Heart left ventricle (tissue), 16 donors: ENCODE results near the gene C3orf52. TPM values are rescaled to one million over a fixed set of nuclear protein-coding genes. Genes with fewer than 3 reads are reported as not detected.

Source experiments
- ATAC-seq, 4 donors: fragments of 200-7000 bp; cut with Tn5 transposase; one replicate each; pipeline ENCODE4 v1.9.1; 2020 to 2022; ENCODE audit warnings: moderate library complexity in 4 of 4, mild to moderate bottlenecking in 3 of 4, moderate number of reproducible peaks in 1 of 4
- DNase-seq, 5 donors: peaks; one replicate each; pipeline ENCODE4 v3.0.0-alpha.2; 2020
- H3K27ac ChIP-seq, 12 donors: fragments of 200-600 bp; sonication (generic) in 4 of 12; one replicate each; pipeline versions ENCODE4 v1.5.0 to v1.8.0; 2016 to 2022; ENCODE audit warnings: mild to moderate bottlenecking in 2 of 12
- H3K27me3 ChIP-seq, 9 donors: fragments of 200-600 bp; sonication (generic) in 2 of 9; one replicate each; pipeline versions ENCODE4 v1.5.1 to v1.8.0; 2016 to 2022; ENCODE audit warnings: mild to moderate bottlenecking in 3 of 9
- H3K36me3 ChIP-seq, 9 donors: fragments of 200-600 bp; sonication (generic) in 2 of 9; one replicate each; pipeline versions ENCODE4 v1.5.0 to v1.8.0; 2018 to 2022; ENCODE audit warnings: mild to moderate bottlenecking in 2 of 9
- H3K4me1 ChIP-seq, 12 donors: fragments of 200-600 bp; sonication (generic) in 4 of 12; one replicate each; pipeline versions ENCODE4 v1.5.0 to v1.8.0; 2016 to 2022; ENCODE audit warnings: mild to moderate bottlenecking in 3 of 12
- H3K4me3 ChIP-seq, 12 donors: fragments of 200-600 bp; sonication (generic) in 4 of 12; one replicate each; pipeline versions ENCODE4 v1.5.0 to v1.8.0; 2017 to 2022; ENCODE audit warnings: mild to moderate bottlenecking in 9 of 12, moderate library complexity in 4 of 12
- H3K9me3 ChIP-seq, 12 donors: fragments of 200-600 bp; sonication (generic) in 4 of 12; one replicate each; pipeline versions ENCODE4 v1.5.0 to v1.8.0; 2016 to 2022; ENCODE audit warnings: mild to moderate bottlenecking in 1 of 12
- CTCF ChIP-seq, 12 donors: fragments of 200-600 bp; sonication (generic) in 4 of 12; IDR thresholded peaks; one replicate each; pipeline versions ENCODE4 v1.5.0 to v1.8.0; 2018 to 2022; ENCODE audit warnings: antibody characterized with exemption in 12 of 12, mild to moderate bottlenecking in 5 of 12
- POLR2A ChIP-seq, 2 donors: fragments of 450-650 bp; IDR thresholded peaks; one replicate each; pipeline ENCODE4 v1.6.1; 2017; ENCODE audit warnings: antibody characterized with exemption in 2 of 2, mild to moderate bottlenecking in 2 of 2, moderate library complexity in 2 of 2
- WGBS, 4 donors: extraction: QIAGEN DNeasy Blood & Tissue Kit in 2 of 4; methylation state at CpG; one replicate each; pipeline versions ENCODE4 v1.1.5 to v1.1.7; 2013 to 2018; 5-methylcytosine and 5-hydroxymethylcytosine counted together
- intact Hi-C, 10 donors: fragments of 100-400 bp; cut with DNase I; formaldehyde crosslinking; loops; one replicate each; pipeline versions ENCODE4 v1.11.1 to v1.14.2; 2022
- polyA plus RNA-seq, 2 donors: library from polyadenylated mRNA; stranded (reverse); fragments of 200-250 nt; gene quantifications; one replicate each; pipeline ENCODE4 v1.2.3, GENCODE V29; 2013
- total RNA-seq, 9 donors: library from RNA; depleted of rRNA in 2 of 9; stranded (reverse); fragments of >200 nt in 2 of 9; fragmentation: NEBNext Ultra II Directional in 3 of 9; extraction: Animal tissue kit (Norgen Biotek cat#: 25700) in 3 of 9; gene quantifications; one replicate each; pipeline versions ENCODE4 v1.1.0 to v1.2.4, GENCODE V29; 2016 to 2023
- donor health status: ischemic (EF 13 %, LVEDD 7.1; RV severe dilation, severe dysfunction).
- donor health status: healthy with polysubstance abuse.
- donor health status: DM: no; HTN: yes; CAD: no.
- donor health status: DM: no; HTN: no; CAD: no.
- donor health status: ischemic (EF 25% LVEDD 6.9; RV normal size, moderate dysfunction).
- donor health status: ischemic (EF 25% LVEDD 5.7; RV mildly dilated, moderate dysfunction).
- donor health status: healthy.
- donor health status: DM: yes; HTN: yes; CAD: no.
- donor health status: ischemic (EF 35%, LVEDD 5.7; RV mildly dilated, moderate dysfunction).
- donor health status: nonischemic (EF 11% LVEDD 7.7; RV severe dilation, severe dysfunction).
- donor health status: DM: yes; HTN: yes; CAD: no.
- donor health status: PGD.
- donor health status: ischemic (EF 29% LVEDD 5.4; RV normal size, mild dysfunction).
- donor health status: nonischemic (EF 23%, LVEDD 6.1; RV moderate dilation, normal function).

The C3orf52 gene
- total and polyA plus RNA-seq, 11 donors: 1.4 to 9.6 (median 4.9) TPM

- intact Hi-C loops: loop anchor here in 6 of 10 donors (5.0 to 10.0 kb wide), 4 partner anchors 165 to 395 kb away; partner anchors contain the start of gene SLC9C1 (in 1 of the 6)
- DNase-seq (no peak), ATAC-seq (no peak)
- Histone ChIP-seq H3K4me3 (no peak overlapping the region), H3K27ac (no peak overlapping the region), H3K4me1 (peaks cover 0 to 64% (median 14%) of the 10 kb centered on the region in 12 donors), H3K9me3 (no peaks in the 10 kb centered on the region), H3K36me3 (peaks cover 0 to 4% (median 0%) of the 10 kb centered on the region in 9 donors), H3K27me3 (no peaks in the 10 kb centered on the region)
- no peak for TF ChIP-seq CTCF (IDR thresholded peaks at IDR 0.05)
- no peak for TF ChIP-seq POLR2A (IDR thresholded peaks at IDR 0.05)
- WGBS, 4 donors: 93 to 94% (median 94%) methylated on average over 4 of the region's 4 CpGs
These were observed 43.9 kb downstream of the C3orf52 start for GRCh38 chr3:112129925-112130637.

- H3K4me3 ChIP-seq: no peak overlapping the region
- H3K27me3 ChIP-seq: no peaks in the 10 kb centered on the region
- H3K36me3 ChIP-seq: peaks cover 0 to 4% (median 0%) of the 10 kb centered on the region in 9 donors
- ATAC-seq (no peak), DNase-seq (no peak)
- WGBS, 4 donors: 86 to 95% (median 93%) methylated on average over 3 of the region's 3 CpGs
- H3K9me3 ChIP-seq: no peaks in the 10 kb centered on the region
- TF ChIP-seq POLR2A (IDR thresholded peaks at IDR 0.05) (no peak), CTCF (IDR thresholded peaks at IDR 0.05) (no peak)
- H3K4me1 ChIP-seq: peaks cover 0 to 70% (median 14%) of the 10 kb centered on the region in 12 donors
- no peak overlapping the region for H3K27ac ChIP-seq
- intact Hi-C loops: loop anchor here in 5 of 10 donors (5.0 to 10.0 kb wide), 3 partner anchors 384 to 394 kb away; no protein-coding TSS in a partner anchor
These were observed 44.4 kb downstream of the C3orf52 start for GRCh38 chr3:112130638-112130993.

- intact Hi-C loops: loop anchor here in 5 of 10 donors (5.0 to 10.0 kb wide), 3 partner anchors 384 to 394 kb away; no protein-coding TSS in a partner anchor
- 93 to 96% (median 95%) methylated on average over 3 of the region's 3 CpGs for WGBS, 4 donors
- Histone ChIP-seq H3K4me3 (no peak overlapping the region), H3K36me3 (peaks cover 0 to 4% (median 0%) of the 10 kb centered on the region in 9 donors), H3K9me3 (no peaks in the 10 kb centered on the region), H3K4me1 (peaks cover 0 to 68% (median 14%) of the 10 kb centered on the region in 12 donors), H3K27ac (no peak overlapping the region), H3K27me3 (no peaks in the 10 kb centered on the region)
- DNase-seq: no peak
- TF ChIP-seq CTCF (IDR thresholded peaks at IDR 0.05): no peak
- TF ChIP-seq POLR2A (IDR thresholded peaks at IDR 0.05): no peak
- ATAC-seq: no peak
These were observed 44.9 kb downstream of the C3orf52 start for GRCh38 chr3:112131111-112131510.

GRCh38 chr3:112132088-112132487 lies 45.9 kb downstream of the C3orf52 start:
- 95 to 96% (median 96%) methylated on average over 3 of the region's 3 CpGs for WGBS, 4 donors
- no peak for ATAC-seq
- no peak for TF ChIP-seq POLR2A (IDR thresholded peaks at IDR 0.05)
- no peak for TF ChIP-seq CTCF (IDR thresholded peaks at IDR 0.05)
- intact Hi-C loops: loop anchor here in 5 of 10 donors (5.0 to 10.0 kb wide), 3 partner anchors 383 to 393 kb away; no protein-coding TSS in a partner anchor
- H3K36me3 ChIP-seq: peaks cover 0 to 4% (median 0%) of the 10 kb centered on the region in 9 donors
- peaks cover 0 to 61% (median 6%) of the 10 kb centered on the region in 12 donors for H3K4me1 ChIP-seq
- no peaks in the 10 kb centered on the region for H3K9me3 ChIP-seq
- no peak for DNase-seq
- no peaks in the 10 kb centered on the region for H3K27me3 ChIP-seq
- peak overlapping the region in 1 of 12 donors; percentile 43 for H3K4me3 ChIP-seq
- H3K27ac ChIP-seq: peak overlapping the region in 1 of 12 donors; percentile 72
